Fibroblast of mammary gland (primary cell): Measurements from ENCODE around the gene PALD1.

Source experiments
- DNase-seq: peaks from one replicate; pipeline ENCODE4 v3.0.0-alpha.2; 2010; ENCODE audit warnings: low read depth
- H3K4me3 ChIP-seq: 2 replicates; pipeline ENCODE4 v1.5.1; 2011; ENCODE audit warnings: low read depth, mild to moderate bottlenecking, low read length, moderate library complexity; ENCODE audit not compliant: control insufficient read depth
- TF ChIP-seq, protein P1 (sequence below): conservative IDR thresholded peaks from 2 replicates; pipeline ENCODE4 v1.5.1; 2011; ENCODE audit warnings: low read depth, low read length, inconsistent platforms; ENCODE audit not compliant: control insufficient read depth, insufficient read depth

The PALD1 gene

DNA sequence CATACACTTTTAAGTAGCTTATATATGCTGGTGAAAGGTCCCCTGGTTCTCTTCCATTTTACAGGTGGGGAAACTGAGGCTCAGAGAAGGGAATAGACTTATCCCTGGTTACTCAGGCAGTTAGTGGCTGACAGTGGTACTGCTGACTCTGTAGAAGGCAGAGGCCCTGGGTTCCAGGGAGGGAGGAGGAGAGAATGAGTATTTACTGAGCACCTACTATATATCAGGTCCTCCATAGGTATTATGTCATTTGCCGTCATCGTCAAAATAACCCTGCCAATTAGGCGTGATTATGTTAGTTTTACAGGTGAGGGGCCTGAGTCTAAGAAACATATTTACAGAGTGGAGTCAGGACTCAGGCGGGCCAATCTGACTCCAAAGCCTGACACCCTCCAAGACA is 13.3 kb upstream of the PALD1 start:
- TF ChIP-seq, protein P1, sequence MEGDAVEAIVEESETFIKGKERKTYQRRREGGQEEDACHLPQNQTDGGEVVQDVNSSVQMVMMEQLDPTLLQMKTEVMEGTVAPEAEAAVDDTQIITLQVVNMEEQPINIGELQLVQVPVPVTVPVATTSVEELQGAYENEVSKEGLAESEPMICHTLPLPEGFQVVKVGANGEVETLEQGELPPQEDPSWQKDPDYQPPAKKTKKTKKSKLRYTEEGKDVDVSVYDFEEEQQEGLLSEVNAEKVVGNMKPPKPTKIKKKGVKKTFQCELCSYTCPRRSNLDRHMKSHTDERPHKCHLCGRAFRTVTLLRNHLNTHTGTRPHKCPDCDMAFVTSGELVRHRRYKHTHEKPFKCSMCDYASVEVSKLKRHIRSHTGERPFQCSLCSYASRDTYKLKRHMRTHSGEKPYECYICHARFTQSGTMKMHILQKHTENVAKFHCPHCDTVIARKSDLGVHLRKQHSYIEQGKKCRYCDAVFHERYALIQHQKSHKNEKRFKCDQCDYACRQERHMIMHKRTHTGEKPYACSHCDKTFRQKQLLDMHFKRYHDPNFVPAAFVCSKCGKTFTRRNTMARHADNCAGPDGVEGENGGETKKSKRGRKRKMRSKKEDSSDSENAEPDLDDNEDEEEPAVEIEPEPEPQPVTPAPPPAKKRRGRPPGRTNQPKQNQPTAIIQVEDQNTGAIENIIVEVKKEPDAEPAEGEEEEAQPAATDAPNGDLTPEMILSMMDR: no peak
- no peak overlapping the region for H3K4me3 ChIP-seq
- DNase-seq: no peak

DNA sequence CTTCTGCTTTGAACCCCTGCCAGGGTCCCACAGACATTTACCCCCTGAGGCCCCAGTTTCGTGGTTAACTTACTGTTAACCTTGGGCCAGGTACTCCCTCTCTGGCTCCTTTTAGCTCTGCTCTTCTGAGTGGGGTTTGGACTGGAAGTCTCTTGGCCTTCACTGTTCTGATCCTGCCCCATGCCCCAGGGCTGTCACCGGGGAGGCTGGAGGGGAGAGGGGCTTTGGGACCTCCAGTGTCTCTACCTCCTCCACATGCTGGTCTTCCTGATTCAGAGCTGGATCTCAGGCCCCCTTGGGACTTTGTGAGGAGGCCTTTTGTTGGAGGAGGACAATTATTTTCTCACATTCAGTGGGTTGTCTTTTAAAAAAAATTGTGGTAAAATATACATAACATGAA is 12.7 kb upstream of the PALD1 start:
- TF ChIP-seq, protein P1: no peak
- no peak overlapping the region for H3K4me3 ChIP-seq
- no peak for DNase-seq

- no peak for DNase-seq
- H3K4me3 ChIP-seq: no peak overlapping the region
- TF ChIP-seq, protein P1: no peak
Observed at GRCh38 chr10:70466951-70467350, 11.6 kb upstream of the PALD1 start.

- DNase-seq: no peak
- TF ChIP-seq, protein P1: no peak
- H3K4me3 ChIP-seq: no peak overlapping the region
Observed at GRCh38 chr10:70472799-70473454, 5.6 kb upstream of the PALD1 start.

- TF ChIP-seq, protein P1: no peak
- DNase-seq: no peak
- no peak overlapping the region for H3K4me3 ChIP-seq
Observed at GRCh38 chr10:70474780-70475179, 3.8 kb upstream of the PALD1 start.

- TF ChIP-seq, protein P1: no peak
- DNase-seq: no peak
- no peak overlapping the region for H3K4me3 ChIP-seq
Observed at GRCh38 chr10:70475661-70476060, 2.9 kb upstream of the PALD1 start.
